RWPE1 (cell line): ENCODE data around the gene TKT.

ENCODE experiments used
- CTCF ChIA-PET: fragments of 350-600 bp; sonication (Branson Sonifier 250); formaldehyde crosslinking; extraction: SDS; loops from one replicate; lab custom pipeline; 2021; lab: Yijun Ruan, JAX
- POLR2A ChIA-PET: fragments of 400-600 bp; formaldehyde crosslinking; extraction: SDS; loops from one replicate; lab custom pipeline; 2020; ENCODE audit warnings: antibody characterized with exemption; ENCODE audit not compliant: low non-redundant PET; lab: Yijun Ruan, JAX
- DNase-seq: peaks from one replicate; pipeline ENCODE4 v3.0.0; 2012; ENCODE audit warnings: low spot score
- H3K27ac ChIP-seq: fragments of 450-650 bp; 2 replicates; pipeline ENCODE4 v1.5.1; 2017
- TF ChIP-seq, protein P1 (sequence below): fragments of 450-650 bp; conservative IDR thresholded peaks from 2 replicates; pipeline ENCODE4 v1.5.1; 2017; ENCODE audit warnings: low read depth, mild to moderate bottlenecking

TKT gene

GRCh38 chr3:53211706-53212702 is 43.8 kb downstream of the TKT start:
- POLR2A ChIA-PET: no interaction called here
- no peak overlapping the region for H3K27ac ChIP-seq
- TF ChIP-seq, protein P1, sequence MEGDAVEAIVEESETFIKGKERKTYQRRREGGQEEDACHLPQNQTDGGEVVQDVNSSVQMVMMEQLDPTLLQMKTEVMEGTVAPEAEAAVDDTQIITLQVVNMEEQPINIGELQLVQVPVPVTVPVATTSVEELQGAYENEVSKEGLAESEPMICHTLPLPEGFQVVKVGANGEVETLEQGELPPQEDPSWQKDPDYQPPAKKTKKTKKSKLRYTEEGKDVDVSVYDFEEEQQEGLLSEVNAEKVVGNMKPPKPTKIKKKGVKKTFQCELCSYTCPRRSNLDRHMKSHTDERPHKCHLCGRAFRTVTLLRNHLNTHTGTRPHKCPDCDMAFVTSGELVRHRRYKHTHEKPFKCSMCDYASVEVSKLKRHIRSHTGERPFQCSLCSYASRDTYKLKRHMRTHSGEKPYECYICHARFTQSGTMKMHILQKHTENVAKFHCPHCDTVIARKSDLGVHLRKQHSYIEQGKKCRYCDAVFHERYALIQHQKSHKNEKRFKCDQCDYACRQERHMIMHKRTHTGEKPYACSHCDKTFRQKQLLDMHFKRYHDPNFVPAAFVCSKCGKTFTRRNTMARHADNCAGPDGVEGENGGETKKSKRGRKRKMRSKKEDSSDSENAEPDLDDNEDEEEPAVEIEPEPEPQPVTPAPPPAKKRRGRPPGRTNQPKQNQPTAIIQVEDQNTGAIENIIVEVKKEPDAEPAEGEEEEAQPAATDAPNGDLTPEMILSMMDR: no peak
- no peak for DNase-seq
- CTCF ChIA-PET: no interaction called here

DNA sequence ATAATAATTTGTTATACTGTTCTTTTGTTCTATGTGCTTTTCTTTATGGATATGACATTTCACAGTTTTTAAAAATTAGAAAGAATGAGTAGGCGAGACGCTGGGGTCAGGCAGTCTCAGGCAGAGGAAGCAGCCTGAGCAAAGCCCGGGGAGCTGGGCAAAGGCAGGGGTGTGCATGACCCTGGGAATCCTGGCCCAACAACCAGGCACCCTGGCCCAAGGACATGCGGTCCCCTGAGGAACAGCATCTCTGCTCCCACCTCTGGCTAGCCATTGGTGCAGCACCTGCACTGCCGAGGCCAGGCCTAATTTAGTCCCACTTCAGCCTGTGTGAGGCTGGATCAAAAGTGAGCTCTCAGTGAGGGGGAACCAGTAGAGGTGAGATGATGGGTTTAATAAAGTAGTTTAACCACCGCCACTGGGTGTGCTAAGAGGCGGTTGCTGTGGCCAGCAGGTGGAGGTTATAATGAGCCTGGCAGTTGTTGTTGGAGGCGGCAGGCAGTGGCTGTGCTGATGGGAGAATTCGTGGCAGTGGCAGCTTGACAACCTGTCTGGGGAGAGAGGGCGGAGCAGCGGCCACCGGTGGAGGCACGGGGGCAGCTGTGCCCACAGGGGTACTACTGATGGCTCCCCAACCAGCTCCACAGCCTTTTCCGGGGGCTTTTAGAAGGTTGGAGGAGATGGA is 53.3 kb downstream of the TKT start:
- TF ChIP-seq, protein P1: no peak
- DNase-seq: no peak
- POLR2A ChIA-PET: no interaction called here
- no peak overlapping the region for H3K27ac ChIP-seq
- CTCF ChIA-PET: no interaction called here

GRCh38 chr3:53200501-53201498 is 55.0 kb downstream of the TKT start:
- no peak overlapping the region for H3K27ac ChIP-seq
- CTCF ChIA-PET: no interaction called here
- TF ChIP-seq, protein P1: no peak
- no peak for DNase-seq
- POLR2A ChIA-PET: no interaction called here

DNA sequence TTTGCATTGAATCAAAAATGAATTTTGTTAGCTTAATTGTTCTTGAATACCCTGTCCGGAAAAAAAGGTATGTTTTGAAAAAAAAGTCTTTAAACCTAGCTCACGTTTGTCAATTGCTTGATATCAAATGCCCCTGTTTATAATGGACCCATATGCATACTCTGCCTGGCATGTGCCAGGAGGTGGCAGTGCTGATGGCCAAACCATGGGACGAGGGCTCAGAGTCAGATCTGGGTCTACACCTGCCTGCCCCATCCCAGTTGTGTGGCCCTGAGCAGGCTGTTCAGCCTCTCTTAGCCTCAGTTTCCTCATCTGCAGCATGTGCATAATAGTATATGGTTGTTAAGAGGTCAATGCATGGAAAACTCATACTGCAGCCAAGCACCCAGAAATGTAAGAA is 56.0 kb downstream of the TKT start:
- no peak for DNase-seq
- ChIA-PET POLR2A (no interaction called here), CTCF (no interaction called here)
- H3K27ac ChIP-seq: no peak overlapping the region
- TF ChIP-seq, protein P1: no peak; the same call in 1 of the 2 replicates

GRCh38 chr3:53198996-53199395 is 56.8 kb downstream of the TKT start:
- POLR2A ChIA-PET: no interaction called here
- TF ChIP-seq, protein P1: no peak
- H3K27ac ChIP-seq: no peak overlapping the region
- DNase-seq: no peak
- CTCF ChIA-PET: no interaction called here
